MCF 10A (cell line): Measurements from ENCODE around the gene KANK4. TPM values are rescaled to one million over a fixed set of nuclear protein-coding genes. Genes with fewer than 3 reads are reported as not detected.

Source experiments
- BruUV-seq: library from RNA; stranded (reverse); fragments of 400-500 nt; replicated peaks from 2 replicates; lab custom pipeline; 2021; lab: Mats Ljungman, UMichigan
- CTCF ChIA-PET: fragments of 300-600 bp; sonication (Branson Sonifier 250); formaldehyde crosslinking; extraction: SDS; loops from one replicate; lab custom pipeline; 2021; ENCODE audit warnings: antibody characterized with exemption, inconsistent platforms; lab: Yijun Ruan, JAX
- POLR2A ChIA-PET: fragments of 300-600, 350-650 bp; sonication (Branson Sonifier 250); formaldehyde crosslinking; extraction: SDS; loops from one replicate; lab custom pipeline; 2020; ENCODE audit warnings: antibody characterized with exemption, inconsistent platforms; lab: Yijun Ruan, JAX
- DNase-seq: peaks from one replicate; pipeline ENCODE4 v3.0.0-alpha.2; 2018; ENCODE audit not compliant: unreplicated experiment
- H3K27ac Mint-ChIP-seq: one replicate; pipeline ENCODE4 v1.8.0; 2022; ENCODE audit warnings: mild to moderate bottlenecking, low read depth, mixed read lengths; ENCODE audit not compliant: unreplicated experiment
- H3K27me3 Mint-ChIP-seq: one replicate; pipeline ENCODE4 v1.8.0; 2022; ENCODE audit warnings: mixed read lengths; ENCODE audit not compliant: insufficient read depth, unreplicated experiment
- H3K36me3 Mint-ChIP-seq: one replicate; pipeline ENCODE4 v1.8.0; 2022; ENCODE audit warnings: mild to moderate bottlenecking, moderate library complexity, mixed read lengths; ENCODE audit not compliant: insufficient read depth, unreplicated experiment
- H3K4me1 Mint-ChIP-seq: one replicate; pipeline ENCODE4 v1.8.0; 2022; ENCODE audit warnings: mixed read lengths; ENCODE audit not compliant: insufficient read depth, unreplicated experiment
- H3K4me3 Mint-ChIP-seq: one replicate; pipeline ENCODE4 v1.8.0; 2022; ENCODE audit warnings: mild to moderate bottlenecking, moderate library complexity, mixed read lengths; ENCODE audit not compliant: unreplicated experiment
- H3K9me3 Mint-ChIP-seq: one replicate; pipeline ENCODE4 v1.8.0; 2022; ENCODE audit warnings: mixed read lengths; ENCODE audit not compliant: unreplicated experiment
- CTCF ChIP-seq: fragments of 200-600 bp; IDR thresholded peaks from one replicate; pipeline ENCODE4 v1.8.0; 2022; ENCODE audit warnings: antibody characterized with exemption, mild to moderate bottlenecking; ENCODE audit not compliant: unreplicated experiment
- intact Hi-C: fragments of 100-400 bp; cut with micrococcal nuclease; formaldehyde crosslinking; loops from 2 replicates; pipeline ENCODE4 v1.14.1; 2022
- total RNA-seq: library from RNA; stranded (reverse); gene quantifications from 2 replicates; pipeline ENCODE4 v1.2.3, GENCODE V29; 2022

The KANK4 gene
- total RNA-seq, 1 experiment from 2014 or later: 0.51 TPM

- no peak overlapping the region for H3K4me3 Mint-ChIP-seq
- intact Hi-C loops: no loop called here
- H3K36me3 Mint-ChIP-seq: peaks cover 5% of the 10 kb centered on the region
- CTCF ChIA-PET: interaction anchor here (0.6 kb wide), 1 partner anchor 203 kb away, joined by 4 read pairs; no protein-coding TSS in a partner anchor
- POLR2A ChIA-PET: interaction anchor here (0.9 kb wide), 2 partner anchors 17 to 79 kb away, joined by 3 read pairs; partner anchors contain the start of gene USP1
- H3K9me3 Mint-ChIP-seq: no peaks in the 10 kb centered on the region
- BruUV-seq: no TSS peak
- TF ChIP-seq CTCF: no peak
- DNase-seq: no peak
- H3K27me3 Mint-ChIP-seq: no peaks in the 10 kb centered on the region
- peaks cover 6% of the 10 kb centered on the region for H3K4me1 Mint-ChIP-seq
- no peak overlapping the region for H3K27ac Mint-ChIP-seq
These were observed 38.7 kb upstream of the KANK4 start for GRCh38 chr1:62357916-62358315.

DNA sequence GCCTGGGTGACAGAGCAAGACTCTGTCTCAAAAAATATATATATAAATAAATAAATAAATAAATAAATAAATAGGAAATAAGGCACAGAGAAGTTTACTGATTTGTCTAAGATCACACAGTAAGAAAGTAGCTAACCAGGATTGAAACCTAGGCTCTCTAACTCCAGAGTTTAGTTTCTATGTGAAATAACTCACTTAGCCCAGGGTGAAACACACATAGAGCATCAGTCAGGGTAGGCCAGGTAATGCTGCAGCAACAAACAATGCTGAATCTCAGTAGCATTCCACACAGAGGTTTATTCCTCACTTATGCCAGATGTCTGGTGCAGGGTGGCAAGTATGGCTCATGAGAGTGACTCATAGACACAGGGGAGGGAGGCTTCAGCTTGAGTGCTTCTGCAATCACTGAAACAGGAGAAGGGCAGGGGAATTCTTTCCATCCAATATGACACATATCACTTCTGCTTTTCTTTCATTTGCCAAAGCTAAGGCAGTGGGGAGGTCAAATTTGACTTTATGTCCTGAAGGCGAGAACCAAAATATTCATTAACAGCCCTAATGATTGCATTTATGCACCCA lies 37.1 kb upstream of the KANK4 start:
- Mint-ChIP-seq H3K9me3 (no peaks in the 10 kb centered on the region), H3K36me3 (peaks cover 5% of the 10 kb centered on the region), H3K27ac (no peak overlapping the region), H3K27me3 (no peaks in the 10 kb centered on the region), H3K4me3 (no peak overlapping the region), H3K4me1 (peaks cover 6% of the 10 kb centered on the region)
- intact Hi-C loops: no loop called here
- ChIA-PET POLR2A (interaction anchor here (0.6 to 1.1 kb wide), 4 partner anchors 31 to 49 kb away, joined by 3 to 5 read pairs (median 3); no protein-coding TSS in a partner anchor), CTCF (interaction anchor here (0.9 to 1.6 kb wide), 2 partner anchors 28 to 181 kb away, joined by 3 read pairs; no protein-coding TSS in a partner anchor)
- TF ChIP-seq CTCF: no peak
- BruUV-seq: no TSS peak
- DNase-seq: peak; percentile 92

- peak; percentile 74 for DNase-seq
- Mint-ChIP-seq H3K9me3 (no peaks in the 10 kb centered on the region), H3K36me3 (peaks cover 5% of the 10 kb centered on the region), H3K27ac (no peak overlapping the region), H3K4me1 (peaks cover 6% of the 10 kb centered on the region), H3K27me3 (no peaks in the 10 kb centered on the region), H3K4me3 (no peak overlapping the region)
- no peak for TF ChIP-seq CTCF
- no TSS peak for BruUV-seq
- POLR2A ChIA-PET: interaction anchor here (0.5 kb wide), 1 partner anchor 23 kb away, joined by 3 read pairs; no protein-coding TSS in a partner anchor
- intact Hi-C loops: no loop called here
- CTCF ChIA-PET: interaction anchor here (0.9 to 1.6 kb wide), 2 partner anchors 29 to 180 kb away, joined by 3 read pairs; no protein-coding TSS in a partner anchor
These were observed 35.9 kb upstream of the KANK4 start for GRCh38 chr1:62355095-62355494.

GRCh38 chr1:62353853-62354252 lies 34.6 kb upstream of the KANK4 start:
- BruUV-seq: no TSS peak
- POLR2A ChIA-PET: interaction anchor here (0.7 kb wide), 1 partner anchor 117 kb away, joined by 3 read pairs; no protein-coding TSS in a partner anchor
- DNase-seq: no peak
- CTCF ChIA-PET: interaction anchor here (1.1 kb wide), 1 partner anchor 10 kb away, joined by 4 read pairs; no protein-coding TSS in a partner anchor
- no peak overlapping the region for H3K4me3 Mint-ChIP-seq
- intact Hi-C loops: no loop called here
- TF ChIP-seq CTCF: no peak
- H3K9me3 Mint-ChIP-seq: no peaks in the 10 kb centered on the region
- H3K4me1 Mint-ChIP-seq: peaks cover 6% of the 10 kb centered on the region
- H3K36me3 Mint-ChIP-seq: peaks cover 5% of the 10 kb centered on the region
- no peak overlapping the region for H3K27ac Mint-ChIP-seq
- H3K27me3 Mint-ChIP-seq: no peaks in the 10 kb centered on the region
